PC-9 (cell line): ENCODE results near the gene TPRG1L.

Experiments
- CTCF ChIP-seq: fragments of 200-600 bp; sonication (generic); conservative IDR thresholded peaks from 2 replicates; pipeline ENCODE4 v1.6.1; 2017; ENCODE audit warnings: mixed run types, antibody characterized with exemption, mild to moderate bottlenecking, moderate library complexity
- EZH2 ChIP-seq: fragments of 200-600 bp; sonication (generic); IDR thresholded peaks from 2 replicates; pipeline ENCODE4 v1.8.0; 2017; ENCODE audit warnings: antibody characterized with exemption, low read depth

GRCh38 chr1:3638027-3638426 lies 13.2 kb downstream of the TPRG1L start:
- TF ChIP-seq CTCF, result no peak
- no peak for TF ChIP-seq EZH2
